Suprapubic skin (tissue), 4 donors: ENCODE data around the gene PTK7. TPM values are rescaled to one million over a fixed set of nuclear protein-coding genes. Genes with fewer than 3 reads are reported as not detected.
A peak's percentile ranks its signal among the peaks of the same experiment; 100 is the strongest.

Source experiments
- DNase-seq, 2 donors: peaks; one replicate each; pipeline ENCODE4 v3.0.0-alpha.2; 2019; ENCODE audit warnings: low spot score in 2 of 2
- H3K27ac ChIP-seq: fragments of 200-600 bp; sonication (generic); one replicate; pipeline ENCODE4 v1.5.1; 2019
- H3K27me3 ChIP-seq: fragments of 200-600 bp; sonication (generic); one replicate; pipeline ENCODE4 v1.5.1; 2019
- H3K36me3 ChIP-seq: fragments of 200-600 bp; sonication (generic); one replicate; pipeline ENCODE4 v1.5.1; 2019
- H3K4me1 ChIP-seq: fragments of 200-600 bp; sonication (generic); one replicate; pipeline ENCODE4 v1.5.1; 2019
- H3K4me3 ChIP-seq: fragments of 200-600 bp; sonication (generic); one replicate; pipeline ENCODE4 v1.5.1; 2019; ENCODE audit warnings: mild to moderate bottlenecking
- H3K9me3 ChIP-seq: fragments of 200-600 bp; sonication (generic); one replicate; pipeline ENCODE4 v1.5.1; 2019
- EP300 ChIP-seq: sonication (generic); formaldehyde crosslinking; IDR thresholded peaks from one replicate; pipeline ENCODE4 v1.6.1; 2017; ENCODE audit warnings: antibody characterized with exemption
- POLR2A ChIP-seq, 2 donors: fragments of 450-650 bp; IDR thresholded peaks; one replicate each; pipeline ENCODE4 v1.6.1; 2017; ENCODE audit warnings: antibody characterized with exemption in 2 of 2, mild to moderate bottlenecking in 2 of 2, moderate library complexity in 2 of 2
- POLR2AphosphoS5 ChIP-seq, 3 donors: sonication (generic); formaldehyde crosslinking; IDR thresholded peaks; one replicate each; pipeline ENCODE4 v1.6.1; 2017; ENCODE audit warnings: antibody characterized with exemption in 3 of 3
- WGBS: methylation state at CpG from one replicate; pipeline ENCODE4 v1.1.5; 2018; 5-methylcytosine and 5-hydroxymethylcytosine counted together
- total RNA-seq, 4 donors: library from RNA; depleted of rRNA; stranded (reverse); fragments of >200 nt; gene quantifications; one replicate each; pipeline ENCODE4 v1.1.0, GENCODE V29; 2016
- TF ChIP-seq, protein P1 (sequence below), 2 donors: fragments of 200-600 bp in 1 of 2; fragments of 450-650 bp in 1 of 2; sonication (generic) in 1 of 2; IDR thresholded peaks; one replicate each; pipeline ENCODE4 v1.5.1; 2016 to 2019; ENCODE audit warnings: antibody characterized with exemption in 2 of 2, mild to moderate bottlenecking in 1 of 2, moderate library complexity in 1 of 2

PTK7 gene
- total RNA-seq, 4 donors from 2014 or later: 50.4 to 71.3 (median 66.3) TPM

DNA sequence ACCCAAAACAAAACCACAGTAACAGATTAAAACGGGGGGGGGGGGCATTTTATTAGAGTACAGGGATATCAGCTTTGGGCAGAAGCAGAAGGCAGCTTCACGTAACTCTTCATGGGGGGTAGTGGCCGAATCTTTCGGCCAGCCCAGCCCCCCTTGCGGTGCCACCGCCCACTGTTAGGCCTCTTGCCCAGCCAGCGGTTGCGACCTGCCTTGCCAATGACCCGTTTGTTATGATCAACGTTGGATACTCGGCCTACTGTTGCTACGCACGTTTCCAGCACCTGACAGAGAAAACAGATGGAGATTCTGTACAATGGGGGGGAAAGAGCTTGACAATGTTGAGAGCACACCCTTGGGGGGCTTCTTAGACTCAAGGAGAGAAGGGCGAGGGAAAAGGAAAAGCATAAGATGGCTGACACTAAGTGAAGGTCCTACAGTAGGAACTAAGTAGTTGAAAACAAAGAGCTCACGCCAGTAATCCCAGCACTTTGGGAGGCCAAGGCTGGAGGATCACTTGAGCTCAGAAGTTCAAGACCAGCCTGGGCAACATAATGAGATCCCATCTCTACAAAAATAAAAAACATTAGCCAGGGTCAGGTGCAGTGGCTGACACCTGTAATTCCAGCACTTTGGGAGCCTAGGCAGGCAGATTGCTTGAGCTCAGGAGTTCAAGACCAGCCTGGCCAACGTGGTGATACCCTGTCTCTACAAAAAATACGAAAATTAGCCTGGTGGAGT is 21.7 kb upstream of the PTK7 start:
- H3K4me1 ChIP-seq: peaks cover 31% of the 10 kb centered on the region
- WGBS: 67% methylated on average over 17 of the region's 17 CpGs
- H3K9me3 ChIP-seq: no peaks in the 10 kb centered on the region
- H3K27me3 ChIP-seq: no peaks in the 10 kb centered on the region
- H3K27ac ChIP-seq: peak overlapping the region; percentile 81
- H3K36me3 ChIP-seq: peaks cover 28% of the 10 kb centered on the region
- DNase-seq: no peak
- TF ChIP-seq, protein P1, sequence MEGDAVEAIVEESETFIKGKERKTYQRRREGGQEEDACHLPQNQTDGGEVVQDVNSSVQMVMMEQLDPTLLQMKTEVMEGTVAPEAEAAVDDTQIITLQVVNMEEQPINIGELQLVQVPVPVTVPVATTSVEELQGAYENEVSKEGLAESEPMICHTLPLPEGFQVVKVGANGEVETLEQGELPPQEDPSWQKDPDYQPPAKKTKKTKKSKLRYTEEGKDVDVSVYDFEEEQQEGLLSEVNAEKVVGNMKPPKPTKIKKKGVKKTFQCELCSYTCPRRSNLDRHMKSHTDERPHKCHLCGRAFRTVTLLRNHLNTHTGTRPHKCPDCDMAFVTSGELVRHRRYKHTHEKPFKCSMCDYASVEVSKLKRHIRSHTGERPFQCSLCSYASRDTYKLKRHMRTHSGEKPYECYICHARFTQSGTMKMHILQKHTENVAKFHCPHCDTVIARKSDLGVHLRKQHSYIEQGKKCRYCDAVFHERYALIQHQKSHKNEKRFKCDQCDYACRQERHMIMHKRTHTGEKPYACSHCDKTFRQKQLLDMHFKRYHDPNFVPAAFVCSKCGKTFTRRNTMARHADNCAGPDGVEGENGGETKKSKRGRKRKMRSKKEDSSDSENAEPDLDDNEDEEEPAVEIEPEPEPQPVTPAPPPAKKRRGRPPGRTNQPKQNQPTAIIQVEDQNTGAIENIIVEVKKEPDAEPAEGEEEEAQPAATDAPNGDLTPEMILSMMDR (IDR thresholded peaks at IDR 0.05): no peak
- no peak for TF ChIP-seq EP300
- no peak for TF ChIP-seq POLR2AphosphoS5 (IDR thresholded peaks at IDR 0.05)
- no peak for TF ChIP-seq POLR2A (IDR thresholded peaks at IDR 0.05)
- peak overlapping the region; percentile 63 for H3K4me3 ChIP-seq

DNA sequence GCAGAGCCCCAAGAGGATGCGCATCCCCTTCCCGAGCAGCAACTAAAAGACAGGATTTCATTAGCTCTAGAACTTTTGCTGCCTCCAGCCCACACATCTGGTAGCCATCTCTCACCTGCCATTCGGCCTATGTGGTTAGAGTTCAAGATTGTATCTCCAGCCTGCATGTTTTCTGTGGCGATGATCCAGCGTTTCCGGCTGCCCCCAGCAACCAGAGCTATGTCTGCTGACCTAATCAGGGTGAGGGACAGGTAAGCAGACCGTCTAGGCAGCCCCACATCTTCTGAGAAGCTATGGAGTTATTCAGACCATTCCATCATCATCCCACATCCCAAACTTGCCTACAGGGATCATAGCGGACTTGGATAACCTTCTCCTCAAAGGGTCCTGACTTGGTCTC is 20.1 kb upstream of the PTK7 start:
- Histone ChIP-seq H3K27me3 (no peaks in the 10 kb centered on the region), H3K4me3 (no peak overlapping the region), H3K4me1 (peaks cover 42% of the 10 kb centered on the region), H3K27ac (no peak overlapping the region), H3K9me3 (no peaks in the 10 kb centered on the region), H3K36me3 (peaks cover 20% of the 10 kb centered on the region)
- TF ChIP-seq, protein P1 (IDR thresholded peaks at IDR 0.05): no peak
- no peak for TF ChIP-seq POLR2AphosphoS5 (IDR thresholded peaks at IDR 0.05)
- TF ChIP-seq EP300: no peak
- no peak for TF ChIP-seq POLR2A (IDR thresholded peaks at IDR 0.05)
- DNase-seq: no peak
- 82% methylated on average over 8 of the region's 8 CpGs for WGBS

DNA sequence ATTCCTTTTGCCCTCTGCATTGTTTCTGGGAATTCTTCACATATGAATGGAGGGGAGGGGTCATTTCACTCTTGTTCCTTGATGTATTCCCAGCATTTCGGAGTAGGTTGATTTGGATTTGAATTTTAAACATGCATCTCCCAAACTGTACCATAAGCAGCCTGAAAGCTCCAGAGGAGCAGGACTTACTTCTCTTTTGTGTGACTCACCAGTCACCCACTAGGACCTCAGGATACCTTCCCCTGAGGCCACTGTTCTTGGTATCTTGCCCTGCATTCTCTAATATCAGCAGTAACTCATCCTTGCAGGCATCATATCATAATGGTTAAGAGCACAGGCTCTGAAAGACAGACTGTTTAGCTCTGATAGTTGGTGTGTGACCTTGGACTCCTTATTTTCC is 17.6 kb upstream of the PTK7 start:
- Histone ChIP-seq H3K27ac (peak overlapping the region; percentile 79), H3K4me3 (peak overlapping the region; percentile 75), H3K4me1 (peaks cover 31% of the 10 kb centered on the region), H3K27me3 (no peaks in the 10 kb centered on the region), H3K9me3 (no peaks in the 10 kb centered on the region), H3K36me3 (peaks cover 27% of the 10 kb centered on the region)
- WGBS: 69% methylated on average over 1 of the region's 1 CpG
- no peak for DNase-seq
- TF ChIP-seq, protein P1 (IDR thresholded peaks at IDR 0.05): no peak
- TF ChIP-seq EP300 (no peak), POLR2A (IDR thresholded peaks at IDR 0.05) (no peak), POLR2AphosphoS5 (IDR thresholded peaks at IDR 0.05) (no peak)

DNA sequence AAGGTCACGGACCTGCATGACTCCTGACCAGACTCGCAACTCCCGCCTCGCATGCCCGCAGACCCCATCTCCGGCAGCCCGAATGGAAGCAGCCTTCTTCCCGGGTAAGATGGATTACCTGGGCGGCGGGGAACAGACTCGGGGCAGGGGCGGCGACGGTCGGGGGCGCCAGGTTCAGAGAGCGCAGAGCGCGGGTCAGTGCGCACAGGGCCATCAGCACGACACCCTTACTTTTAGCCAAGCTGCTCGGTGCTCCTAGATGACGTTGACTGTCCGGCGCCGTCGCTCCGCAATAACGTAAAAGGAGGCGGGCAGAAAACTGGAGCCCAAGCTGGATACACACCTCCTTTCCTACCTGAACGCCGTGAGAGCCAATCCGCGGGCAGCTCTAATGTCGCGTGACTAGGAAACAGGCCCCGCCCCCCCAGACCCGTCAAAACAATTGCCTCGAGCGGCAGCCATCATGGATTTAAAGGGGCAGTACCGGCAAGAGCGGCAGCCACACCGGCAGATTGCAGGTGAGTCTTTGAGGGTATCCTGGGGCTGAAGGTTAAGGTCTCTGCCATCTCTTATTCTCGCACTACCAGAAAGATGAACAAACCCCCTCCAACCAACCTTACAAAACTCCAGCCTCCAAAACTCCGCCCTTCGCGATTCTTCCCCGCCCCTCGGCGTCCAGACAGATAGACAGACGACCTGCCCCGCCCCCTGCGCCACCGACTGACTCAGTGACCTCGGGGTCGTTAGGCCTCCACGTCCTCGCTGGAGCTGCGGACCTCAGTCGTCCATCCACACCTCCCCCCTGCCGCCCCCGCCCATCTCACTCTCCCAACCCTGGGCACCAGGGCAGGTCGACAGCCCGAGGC is 16.7 kb upstream of the PTK7 start, which contains the start of the genes KLC4 and MRPL2:
TSS of gene KLC4 (plus strand) at position 464 of the 866 bp plus-strand sequence. CDS start 1,705 bp downstream, outside the sequence.
TSS of gene MRPL2 (minus strand) at position 267 of the 866 bp plus-strand sequence. CDS start at position 214, 53 bp downstream.
- TF ChIP-seq EP300 (no peak), POLR2A (IDR thresholded peaks at IDR 0.05) (peak in 1 of 2 donors; percentile 74), POLR2AphosphoS5 (IDR thresholded peaks at IDR 0.05) (peak in 2 of 3 donors; percentile 53 to 57)
- TF ChIP-seq, protein P1 (IDR thresholded peaks at IDR 0.05): no peak
- WGBS: 0% methylated on average over 24 of the region's 64 CpGs

More for the DNA sequence above, 16.7 kb upstream of the PTK7 start, which contains the start of the genes KLC4 and MRPL2:
- peaks cover 29% of the 10 kb centered on the region for H3K36me3 ChIP-seq
- DNase-seq: peak; percentile 99
- peaks cover 26% of the 10 kb centered on the region for H3K4me1 ChIP-seq
- H3K9me3 ChIP-seq: no peaks in the 10 kb centered on the region
- H3K27ac ChIP-seq: peak within 1 kb of the TSS; percentile 79
- peak within 1 kb of the TSS; percentile 75 for H3K4me3 ChIP-seq
- H3K27me3 ChIP-seq: no peaks in the 10 kb centered on the region
